Mucosa of gallbladder (tissue), 1 donor: ENCODE results near the gene IMPDH2. TPM values are rescaled to one million over a fixed set of nuclear protein-coding genes. Genes with fewer than 3 reads are reported as not detected.

Experiments used
- DNase-seq: peaks from one replicate; pipeline ENCODE4 v3.0.0-alpha.2; 2020; ENCODE audit warnings: low spot score
- total RNA-seq: library from RNA; stranded (reverse); gene quantifications from one replicate; pipeline ENCODE4 v1.2.1, GENCODE V29; 2021
- donor health status: DM: no; HTN: no; CAD: no.

Gene IMPDH2
- 136 TPM for total RNA-seq

- DNase-seq = peak; percentile 96
Measured at GRCh38 chr3:49028673-49029562, at the start of gene IMPDH2. Gene IMPDH2, minus strand, starts transcription at chr3:49029398. Its CDS starts 48 bp downstream, at chr3:49029350.

DNA sequence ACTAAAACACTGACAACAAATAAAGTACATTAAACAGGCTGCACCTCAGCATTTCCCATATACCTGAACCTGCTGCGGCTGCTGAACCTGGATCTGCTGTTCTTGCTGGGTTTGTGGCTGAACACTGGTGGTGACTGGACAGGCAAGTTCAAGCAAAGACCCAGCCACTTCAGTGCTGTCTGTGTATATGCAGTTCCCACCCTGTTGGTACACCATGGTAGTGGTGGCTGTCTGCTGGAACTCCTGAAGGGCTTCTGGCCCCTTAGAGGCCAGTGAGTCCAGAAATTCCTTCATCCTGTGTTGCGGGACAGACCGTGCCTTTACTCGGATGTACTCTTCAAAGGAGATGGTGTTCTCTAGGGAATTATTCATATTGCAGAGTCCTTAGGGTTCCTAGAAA, 47.4 kb upstream of the IMPDH2 start:
- no peak for DNase-seq

GRCh38 chr3:49076116-49076515, 46.9 kb upstream of the IMPDH2 start:
- DNase-seq = no peak

DNA sequence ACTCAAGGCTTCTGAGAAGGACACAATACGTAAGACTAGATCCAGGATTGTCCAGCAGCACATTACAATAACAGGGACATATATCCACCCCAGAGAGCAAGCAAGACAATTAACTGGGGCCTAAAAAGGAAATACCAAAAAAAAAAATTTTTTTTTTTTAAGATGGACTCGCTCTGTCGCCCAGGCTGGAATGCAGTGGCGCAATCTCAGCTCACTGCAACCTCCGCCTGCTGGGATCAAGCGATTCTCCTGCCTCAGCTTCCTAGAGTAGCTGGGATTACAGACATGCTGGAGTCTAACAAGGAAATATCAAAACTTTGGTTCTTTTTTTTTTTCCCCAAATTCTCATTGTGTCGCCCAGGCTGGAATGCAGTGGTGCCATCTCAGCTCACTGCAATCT, 28.8 kb upstream of the IMPDH2 start:
- no peak for DNase-seq

- DNase-seq = no peak
Measured at GRCh38 chr3:49057268-49057667, 28.1 kb upstream of the IMPDH2 start.

DNA sequence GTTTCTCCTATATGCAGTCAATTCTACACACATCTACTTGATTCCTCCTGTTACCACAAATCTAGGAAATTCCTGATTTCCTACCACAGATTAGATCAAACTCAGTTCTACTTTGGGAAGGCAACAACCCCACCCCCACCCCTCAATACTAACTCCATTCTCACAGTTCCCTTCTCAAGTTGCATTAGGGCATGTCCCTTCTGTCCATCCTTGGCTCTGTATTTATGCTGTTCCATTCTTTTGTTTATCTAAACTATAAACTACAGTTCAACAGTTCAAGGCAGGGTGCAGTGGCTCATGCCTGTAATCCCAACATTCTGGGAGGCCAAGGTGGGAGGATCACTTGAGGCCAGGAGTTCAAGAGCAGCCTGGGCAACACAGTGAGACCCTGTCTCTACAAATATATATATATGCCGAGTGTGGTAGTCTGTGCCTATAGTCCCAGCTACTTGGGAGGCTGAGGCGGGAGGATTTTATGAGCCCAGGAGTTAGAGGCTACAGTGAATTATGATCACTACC, 25.2 kb upstream of the IMPDH2 start:
- no peak for DNase-seq

DNA sequence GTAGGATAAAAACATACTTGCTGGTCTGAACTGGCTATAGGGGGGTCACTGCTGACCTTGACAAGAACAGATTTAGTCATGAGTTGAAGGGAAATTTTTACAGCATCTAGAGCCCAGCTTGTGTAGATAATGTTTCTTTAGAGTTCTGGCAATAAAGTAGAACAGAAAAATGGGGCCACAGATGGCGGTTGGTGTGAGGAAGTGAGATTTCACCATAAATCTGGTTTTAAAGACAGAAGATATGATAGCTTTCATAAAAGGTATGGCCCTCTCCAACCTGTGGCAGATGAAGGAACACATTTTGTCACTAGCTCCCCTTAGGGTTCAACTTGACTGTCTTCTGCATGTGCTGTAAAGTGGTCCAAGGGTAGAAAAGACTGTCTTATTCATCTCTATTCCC, 24.3 kb upstream of the IMPDH2 start:
- no peak for DNase-seq

- no peak for DNase-seq
Measured at GRCh38 chr3:49035281-49035680, 6.1 kb upstream of the IMPDH2 start.

GRCh38 chr3:49034650-49035049, 5.5 kb upstream of the IMPDH2 start:
- no peak for DNase-seq

DNA sequence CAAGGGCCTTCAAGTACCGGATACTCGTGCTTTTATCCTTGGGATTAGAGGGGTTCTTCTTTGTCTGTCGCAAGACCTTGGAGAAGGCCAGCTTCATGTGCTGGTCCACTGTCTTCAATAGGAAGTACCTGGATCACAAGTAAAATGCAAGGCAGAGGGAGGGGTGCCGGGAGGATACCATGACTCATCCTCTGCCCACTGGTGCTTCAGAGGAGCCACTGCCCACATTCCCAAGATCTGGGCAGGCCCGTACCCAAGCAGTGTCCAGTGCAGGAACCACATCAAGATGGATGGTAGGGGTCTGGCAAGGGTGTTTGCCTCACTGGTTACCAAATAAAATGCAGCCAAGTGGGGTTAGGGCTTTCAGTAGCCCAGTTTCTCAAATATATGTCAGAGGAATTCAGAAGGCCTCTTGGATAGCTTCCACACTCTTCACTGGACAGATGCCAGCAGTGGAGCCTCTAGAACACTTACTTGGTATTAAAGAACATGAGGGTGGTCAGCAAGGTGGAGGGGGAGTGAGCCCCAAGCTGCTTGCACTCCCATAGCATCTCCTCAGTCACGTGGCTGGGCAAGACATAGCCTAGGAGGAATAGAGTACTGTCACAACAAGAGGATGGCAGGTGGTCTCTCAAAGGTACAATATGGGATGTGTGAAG, 3.6 kb upstream of the IMPDH2 start:
- DNase-seq = no peak

GRCh38 chr3:49030321-49030720, 1.1 kb upstream of the IMPDH2 start:
- DNase-seq = no peak

DNA sequence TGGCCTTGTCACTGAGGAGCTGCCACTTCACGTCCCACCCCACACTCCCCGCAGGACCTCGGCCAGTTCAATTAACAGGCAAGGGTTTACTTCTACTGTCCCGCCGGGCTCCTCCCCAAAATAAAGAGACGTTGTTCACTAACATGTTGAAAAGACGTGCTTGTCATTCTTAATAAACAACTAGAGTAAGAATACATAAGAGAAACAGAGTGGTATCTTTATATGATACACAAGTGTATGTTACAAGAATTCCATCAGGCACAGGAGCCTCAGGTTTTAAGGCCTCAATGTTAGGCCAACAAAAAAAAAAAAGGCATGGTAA, 326 bp upstream of the IMPDH2 start:
- DNase-seq = no peak

GRCh38 chr3:49028298-49028672, 913 bp downstream of the IMPDH2 start:
- no peak for DNase-seq

DNA sequence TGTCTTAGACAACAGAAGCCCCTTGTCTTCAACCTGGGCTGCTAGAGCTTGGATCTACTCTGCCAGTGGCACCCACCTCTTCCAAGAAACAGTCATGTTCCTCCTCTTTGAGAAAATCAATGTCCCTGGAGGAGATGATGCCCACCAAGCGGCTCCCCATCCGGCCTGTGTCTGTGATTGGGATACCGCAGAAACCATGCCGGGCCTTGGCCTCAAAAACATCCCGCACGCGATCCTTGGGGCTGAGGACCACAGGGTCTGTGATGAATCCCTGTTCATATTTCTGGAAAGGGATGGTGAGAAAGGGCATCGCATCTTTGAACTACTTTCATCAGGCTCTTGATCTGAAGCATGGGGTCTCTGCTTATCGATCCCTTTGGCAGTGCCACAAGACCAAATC, 1.6 kb downstream of the IMPDH2 start:
- DNase-seq = no peak

DNA sequence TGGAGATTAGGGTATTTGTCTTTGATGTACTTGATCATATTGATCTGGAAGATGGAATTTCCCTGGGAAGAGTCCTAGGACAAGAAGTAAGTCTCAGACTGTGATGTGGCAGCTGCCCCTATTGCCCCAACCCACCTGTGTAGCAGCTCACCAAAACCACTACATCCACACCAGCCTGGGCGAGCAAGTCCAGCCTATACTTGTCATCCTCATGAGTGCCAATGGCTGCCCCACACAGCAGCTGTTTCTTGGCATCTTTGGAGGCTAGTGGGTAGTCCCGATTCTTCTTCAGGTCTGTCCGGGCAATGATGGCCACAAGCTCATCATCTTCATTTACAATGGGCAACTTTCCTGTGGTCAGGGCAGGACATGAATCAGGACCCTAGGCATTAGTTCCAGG, 2.7 kb downstream of the IMPDH2 start:
- DNase-seq = no peak

GRCh38 chr3:49025793-49026520, 3.2 kb downstream of the IMPDH2 start:
- no peak for DNase-seq

GRCh38 chr3:49025005-49025792, 4.0 kb downstream of the IMPDH2 start:
- DNase-seq = no peak

DNA sequence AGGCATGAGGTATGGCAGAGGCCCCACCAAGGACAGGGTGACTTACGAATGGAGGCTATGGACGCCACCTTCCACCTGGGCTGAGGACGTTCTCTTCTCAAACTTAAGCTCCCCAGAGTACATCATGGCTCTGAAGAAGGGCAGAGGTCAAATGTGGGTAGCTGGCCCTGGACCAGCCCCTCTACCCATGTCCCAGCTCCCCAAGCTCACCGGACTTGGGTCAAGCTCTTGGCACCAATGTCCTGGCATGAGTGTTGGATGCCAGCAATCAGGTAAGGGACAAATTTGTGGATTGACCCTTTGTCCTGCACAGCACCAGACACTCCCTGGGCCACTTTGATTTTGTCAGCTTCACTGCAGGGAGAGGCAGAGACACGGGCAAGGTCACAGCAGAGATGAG, 4.7 kb downstream of the IMPDH2 start:
- DNase-seq = no peak

GRCh38 chr3:49023775-49024174, 5.4 kb downstream of the IMPDH2 start:
- no peak for DNase-seq

DNA sequence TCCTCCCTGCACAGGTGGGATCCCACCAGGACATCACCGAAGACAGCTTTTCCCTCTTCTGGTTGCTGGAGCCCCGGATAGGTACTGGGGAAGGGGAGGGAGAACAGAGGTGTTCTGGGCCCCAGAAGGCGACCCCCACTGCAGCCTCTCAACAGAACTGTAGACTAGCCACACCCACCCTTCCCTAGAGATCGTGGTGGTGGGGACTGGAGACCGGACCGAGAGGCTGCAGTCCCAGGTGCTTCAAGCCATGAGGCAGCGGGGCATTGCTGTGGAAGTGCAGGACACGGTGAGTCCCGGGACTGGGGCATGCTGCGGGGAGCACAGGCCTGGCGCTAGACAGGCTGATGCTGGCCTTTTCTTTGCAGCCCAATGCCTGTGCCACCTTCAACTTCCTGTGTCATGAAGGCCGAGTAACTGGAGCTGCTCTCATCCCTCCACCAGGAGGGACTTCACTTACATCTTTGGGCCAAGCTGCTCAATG, 6.5 kb downstream of the IMPDH2 start:
- DNase-seq = no peak

DNA sequence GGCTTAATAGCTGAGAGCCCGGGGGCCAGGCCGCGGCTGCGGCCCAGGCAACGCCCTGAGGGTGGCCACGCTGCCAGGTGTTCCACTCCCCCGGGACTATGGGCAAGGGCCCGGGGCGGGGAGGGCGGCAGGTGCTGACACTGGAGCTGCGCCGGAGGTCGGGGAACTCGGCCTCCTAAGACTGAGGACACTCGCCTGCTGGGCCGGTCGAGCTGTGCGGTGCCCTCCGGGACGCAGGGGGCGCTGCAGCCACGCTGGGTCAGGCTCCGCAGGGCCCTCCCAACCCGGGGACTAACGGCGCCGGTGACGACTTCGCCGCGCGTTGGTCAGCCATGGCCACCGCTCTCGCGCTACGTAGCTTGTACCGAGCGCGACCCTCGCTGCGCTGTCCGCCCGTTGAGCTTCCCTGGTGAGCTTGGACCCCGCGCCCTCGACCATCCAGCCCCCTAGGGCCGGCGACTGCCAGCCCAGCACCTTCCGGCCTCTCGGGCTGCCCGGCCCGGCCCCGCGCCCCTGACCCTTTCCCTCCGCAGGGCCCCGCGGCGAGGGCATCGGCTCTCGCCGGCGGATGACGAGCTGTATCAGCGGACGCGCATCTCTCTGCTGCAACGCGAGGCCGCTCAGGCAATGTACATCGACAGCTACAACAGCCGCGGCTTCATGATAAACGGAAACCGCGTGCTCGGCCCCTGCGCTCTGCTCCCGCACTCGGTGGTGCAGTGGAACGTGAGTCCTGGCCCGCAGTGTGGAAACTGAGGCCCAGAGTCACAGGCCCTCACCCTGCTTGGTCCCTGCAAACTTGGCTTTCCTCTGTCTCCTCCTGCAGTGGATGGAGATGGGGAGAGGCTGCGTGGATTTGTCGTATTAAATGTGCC, 7.1 kb downstream of the IMPDH2 start, which contains the start of gene NDUFAF3:
Gene NDUFAF3 (plus strand): TSS at position 309 of the 875 bp plus-strand sequence. CDS start 24 bp downstream, at position 333.
- DNase-seq = peak; percentile 94
